ENCODE results near the gene CLHC1. TPM values are rescaled to one million over a fixed set of nuclear protein-coding genes. Genes with fewer than 3 reads are reported as not detected.

The CLHC1 gene
- total and polyA plus RNA-seq, 10 of the 15 experiments (the other 5 are each of a cell fraction or from before 2014, with no cell fraction given), result 2.6 to 6.8 (median 4.7) TPM

- POLR2A ChIA-PET, result interaction anchor here (1.2 to 1.7 kb wide), 2 partner anchors 16 to 103 kb away, joined by 4 to 5 read pairs; partner anchors contain the start of gene RTN4
- in situ Hi-C loops (cut with MboI), result no loop called here
- H3K4me1 ChIP-seq (ENCODE audit: control insufficient read depth, insufficient read depth, low read length), result peaks cover 18% of the 10 kb centered on the region
Measured at GRCh38 chr2:55152475-55153412, 79.3 kb downstream of the CLHC1 start.

More at GRCh38 chr2:55152475-55153412, 79.3 kb downstream of the CLHC1 start:
- H3K36me3 ChIP-seq (ENCODE audit: control insufficient read depth in 2 of 2, insufficient read depth in 2 of 2, low read length in 1 of 2), result no peaks in the 10 kb centered on the region
- DNase-seq (ENCODE audit: low read depth, low spot score), result no peak
- H3K27me3 ChIP-seq (replicated peaks in 1 of 2; ENCODE audit: control insufficient read depth in 2 of 2, insufficient read depth in 2 of 2, low read length in 1 of 2), result no peaks in the 10 kb centered on the region
- 75% methylated on average over 14 of the region's 14 CpGs for WGBS (ENCODE audit: insufficient coverage, insufficient replicate concordance, low lambda C conversion rate, missing lambda C conversion rate)
- intact Hi-C loops (cut with micrococcal nuclease; ENCODE audit: unreplicated experiment), result no loop called here
- H3K4me2 ChIP-seq (ENCODE audit: control insufficient read depth, insufficient read depth), result no peak overlapping the region; the same call in 1 of the 2 replicates
- ChIA-PET RAD21 (ENCODE audit: unreplicated experiment) (interaction anchor here (0.7 to 2.6 kb wide), 11 partner anchors 12 to 253 kb away, joined by 3 to 10 read pairs (median 4); partner anchors contain the start of gene RTN4), CTCF (interaction anchor here (0.7 to 3.0 kb wide), 16 partner anchors 10 to 253 kb away, joined by 3 to 16 read pairs (median 4); partner anchors contain the start of gene RTN4), SMC1A (ENCODE audit: uncharacterized antibody, unreplicated experiment) (interaction anchor here (0.6 to 3.7 kb wide), 20 partner anchors 12 to 329 kb away, joined by 3 to 25 read pairs (median 4); no protein-coding TSS in a partner anchor)
- BruUV-seq (replicated peaks), result no TSS peak
- no peak for FAIRE-seq
- no peak overlapping the region for H3K4me3 ChIP-seq
- peak overlapping the region; percentile 47 for H2AFZ ChIP-seq (ENCODE audit: control insufficient read depth, low read depth, low read length)
- H4K20me1 ChIP-seq (ENCODE audit: control insufficient read depth, insufficient read depth), result no peaks in the 10 kb centered on the region
- H3K9ac ChIP-seq (ENCODE audit: control insufficient read depth, insufficient read depth, low read length), result no peak overlapping the region
- no peak for ATAC-seq
- H3K79me2 ChIP-seq (ENCODE audit: control insufficient read depth, insufficient read depth, low read length), result no peaks in the 10 kb centered on the region
- H3K9me3 ChIP-seq (replicated peaks; ENCODE audit: control insufficient read depth, insufficient read depth, low read length), result no peaks in the 10 kb centered on the region
- H3K27ac ChIP-seq (ENCODE audit: control insufficient read depth, insufficient read depth), result no peak overlapping the region
- 0 out of 4 replicates have a peak, but pooled peaks have one; percentile 25 to 26 for TF ChIP-seq IKZF2 (IDR thresholded peaks at IDR 0.05)
- TF ChIP-seq ELK1 (IDR thresholded peaks at IDR 0.05; ENCODE audit: low read depth, low read length), result no peak
- TF ChIP-seq KLF5 (IDR thresholded peaks at IDR 0.05; ENCODE audit: partially characterized antibody), result no peak
- peak; percentile 80 for TF ChIP-seq MEF2B (IDR thresholded peaks at IDR 0.05; ENCODE audit: partially characterized antibody, poor library complexity, severe bottlenecking)
- TF ChIP-seq NR2C1 (IDR thresholded peaks at IDR 0.05), result no peak
- no peak for TF ChIP-seq RFX5 (IDR thresholded peaks at IDR 0.05; ENCODE audit: low read depth, low read length)
- TF ChIP-seq IKZF1 (conservative IDR thresholded peaks at IDR 0.05), result 0 out of 2 replicates have a peak, but pooled peaks have one; percentile 14
